K562 (cell line): ENCODE data around the gene SAMM50. TPM values are rescaled to one million over a fixed set of nuclear protein-coding genes. Genes with fewer than 3 reads are reported as not detected.

Source experiments
- ATAC-seq: fragments of 200-7000 bp; cut with Tn5 transposase; 3 replicates; pipeline ENCODE4 v1.9.1; 2020; ENCODE audit warnings: moderate library complexity
- BruUV-seq: library from RNA; stranded (reverse); fragments of 400-500 nt; replicated peaks from 2 replicates; lab custom pipeline; 2021; lab: Mats Ljungman, UMichigan
- CTCF ChIA-PET: fragments of 300-600 bp; formaldehyde crosslinking; extraction: SDS; loops from one replicate; lab custom pipeline; 2021; ENCODE audit warnings: low intra/inter-chr PET ratio; lab: Yijun Ruan, JAX
- POLR2A ChIA-PET: fragments of 300-600, 350-650 bp; sonication (Branson Sonifier 250); formaldehyde crosslinking; extraction: SDS; loops from one replicate; lab custom pipeline; 2021; ENCODE audit warnings: antibody characterized with exemption, inconsistent platforms; lab: Yijun Ruan, JAX
- DNase-seq, 4 experiments: peaks; one replicate each; pipeline versions ENCODE4 v3.0.0 to v3.0.0-alpha.2; 2011 to 2018; ENCODE audit warnings: low spot score in 3 of 4, mixed read lengths in 3 of 4; ENCODE audit errors: extremely low read depth in 1 of 4
- FAIRE-seq: peaks from 2 replicates; lab custom pipeline; 2011; peaks lifted over from hg19 to GRCh38; lab: Jason Lieb, UNC
- H2AFZ ChIP-seq: 2 replicates; pipeline ENCODE4 v1.6.0; 2011; ENCODE audit warnings: low read depth, low read length, control low read depth, inconsistent platforms
- H3K27ac ChIP-seq: fragments of 200-600 bp; 3 replicates; pipeline ENCODE4 v1.8.0; 2011; ENCODE audit warnings: low read depth, mild to moderate bottlenecking, control low read depth, inconsistent platforms, low read length, moderate library complexity, mixed read lengths; ENCODE audit errors: extremely low read depth
- H3K27me3 ChIP-seq, 2 experiments: fragments of 300-600 bp in 1 of 2; 2 replicates in 1 of 2; 3 replicates in 1 of 2; pipeline versions ENCODE4 v1.6.0 to v1.8.0; 2011; ENCODE audit warnings: inconsistent platforms in 2 of 2, low read length in 2 of 2, mild to moderate bottlenecking in 1 of 2, mixed read lengths in 1 of 2, moderate library complexity in 1 of 2; ENCODE audit not compliant: control insufficient read depth in 2 of 2, insufficient read depth in 2 of 2
- H3K36me3 ChIP-seq: fragments of 300-600 bp; 3 replicates; pipeline ENCODE4 v1.8.0; 2011; ENCODE audit warnings: mild to moderate bottlenecking, low read length, inconsistent platforms; ENCODE audit not compliant: control insufficient read depth, insufficient read depth
- H3K4me1 ChIP-seq, 2 experiments: fragments of 200-600 bp in 1 of 2; replicated peaks in 1 of 2; 2 replicates in 1 of 2; 3 replicates in 1 of 2; pipeline versions ENCODE4 v1.5.1 to v1.8.0; 2011; ENCODE audit warnings: inconsistent platforms in 2 of 2, low read length in 2 of 2, mild to moderate bottlenecking in 1 of 2, mixed read lengths in 1 of 2, moderate library complexity in 1 of 2; ENCODE audit not compliant: control insufficient read depth in 2 of 2, insufficient read depth in 2 of 2
- H3K4me2 ChIP-seq: 2 replicates; pipeline ENCODE4 v1.6.1; 2011; ENCODE audit warnings: low read length, control low read depth, inconsistent platforms, mixed read lengths; ENCODE audit not compliant: insufficient read depth
- H3K4me3 ChIP-seq: fragments of 200-600 bp; sonication (generic), shearing (Covaris generic); 2 replicates; pipeline ENCODE4 v1.5.1; 2016; ENCODE audit warnings: control low read depth, inconsistent platforms
- H3K79me2 ChIP-seq: fragments of 200-600 bp; 3 replicates; pipeline ENCODE4 v1.8.0; 2011; ENCODE audit warnings: low read length, inconsistent platforms; ENCODE audit not compliant: control insufficient read depth, insufficient read depth
- H3K9ac ChIP-seq, 2 experiments: 2 replicates each; pipeline versions ENCODE4 v1.6.0 to v1.6.1; 2011; ENCODE audit warnings: low read depth in 2 of 2, low read length in 2 of 2, control low read depth in 1 of 2, inconsistent platforms in 1 of 2, mild to moderate bottlenecking in 1 of 2, mixed read lengths in 1 of 2; ENCODE audit not compliant: insufficient read depth in 1 of 2
- H3K9me1 ChIP-seq: one replicate; pipeline ENCODE4 v1.6.0; 2011; ENCODE audit warnings: inconsistent platforms, mild to moderate bottlenecking, low read length, moderate library complexity; ENCODE audit not compliant: control insufficient read depth, insufficient read depth
- H3K9me3 ChIP-seq: replicated peaks from 2 replicates; pipeline ENCODE4 v1.5.1; 2011; ENCODE audit warnings: low read depth, low read length, inconsistent platforms; ENCODE audit not compliant: control insufficient read depth, insufficient read depth
- H4K20me1 ChIP-seq: replicated peaks from 2 replicates; pipeline ENCODE4 v1.6.1; 2011; ENCODE audit warnings: low read length, inconsistent platforms, mixed read lengths; ENCODE audit not compliant: control insufficient read depth, insufficient read depth
- CHCHD3 ChIP-seq: fragments of 250-450 bp; sonication (Bioruptor Pico); IDR thresholded peaks from 2 replicates; pipeline ENCODE4 v2.1.2; 2022; ENCODE audit warnings: mild to moderate bottlenecking
- CREB3L1 ChIP-seq: fragments of 450-650 bp; IDR thresholded peaks from 2 replicates; pipeline ENCODE4 v1.6.1; 2014; ENCODE audit warnings: low read depth, mild to moderate bottlenecking, moderate library complexity, borderline replicate concordance
- E2F5 ChIP-seq: sonication (generic); formaldehyde crosslinking; IDR thresholded peaks from 2 replicates; pipeline ENCODE4 v1.8.0; 2022; ENCODE audit warnings: mild to moderate bottlenecking, missing genetic modification reagents
- PHF8 ChIP-seq: fragments of 200-600 bp; sonication (generic); IDR thresholded peaks from 2 replicates; pipeline ENCODE4 v1.6.1; 2012; ENCODE audit warnings: mixed run types, mild to moderate bottlenecking, inconsistent platforms, low read length, moderate library complexity, borderline replicate concordance
- PKNOX1 ChIP-seq: fragments of 450-650 bp; IDR thresholded peaks from 2 replicates; pipeline ENCODE4 v1.6.1; 2016
- SIN3B ChIP-seq: fragments of 450-650 bp; IDR thresholded peaks from 2 replicates; pipeline ENCODE4 v1.6.1; 2017; ENCODE audit warnings: low read depth, mild to moderate bottlenecking, moderate library complexity
- TCF7 ChIP-seq: sonication (generic); IDR thresholded peaks from 2 replicates; pipeline ENCODE4 v1.6.1; 2016; ENCODE audit warnings: antibody characterized with exemption, borderline replicate concordance
- ZNF395 ChIP-seq: fragments of 200-800 bp; sonication (Bioruptor generic); IDR thresholded peaks from 2 replicates; pipeline ENCODE4 v1.6.1; 2017; ENCODE audit warnings: missing genetic modification characterization, missing compliant biosample characterization
- ZNF449 ChIP-seq: fragments of 250-450 bp; sonication (Bioruptor Pico); IDR thresholded peaks from 2 replicates; pipeline ENCODE4 v1.8.0; 2022; ENCODE audit warnings: moderate library complexity, mild to moderate bottlenecking, inconsistent platforms
- WGBS: fragments of 100-300 bp; shearing (Covaris generic); methylation state at CpG from one replicate; pipeline ENCODE4 v1.1.6; 2016; ENCODE audit warnings: low coverage, mixed read lengths; ENCODE audit not compliant: insufficient coverage; ENCODE audit errors: missing lambda C conversion rate; 5-methylcytosine and 5-hydroxymethylcytosine counted together
- in situ Hi-C: fragments of 300-500 bp; cut with MboI; formaldehyde crosslinking; loops from 4 replicates; pipeline ENCODE4 v1.15.0; 2018; ENCODE audit warnings: inconsistent platforms, mixed read lengths
- intact Hi-C: fragments of 100-400 bp; cut with micrococcal nuclease; formaldehyde crosslinking; loops from 2 replicates; pipeline ENCODE4 v1.14.2; 2022
- polyA plus RNA-seq, 8 experiments: library from polyadenylated mRNA; depleted of rRNA in 4 of 8; stranded (reverse) in 5 of 8; unstranded in 3 of 8; fragments of >200 nt; fragmentation: Nextera tagmentation in 2 of 8; fragmentation: Illumina TruSeq in 1 of 8; extraction: Ambion mirVana in 2 of 8; extraction: Trizol in 1 of 8; gene quantifications; 2 replicates each; pipeline versions ENCODE4 v1.2.1 to v1.2.3, GENCODE V29; 2011 to 2014; ENCODE audit warnings: inconsistent platforms in 1 of 8, missing spikeins in 1 of 8
- total RNA-seq, 7 experiments: library from RNA; depleted of rRNA in 6 of 7; stranded (reverse); fragments of >200 nt in 6 of 7; fragmentation: Illumina TruSeq in 2 of 7; extraction: Trizol in 2 of 7; gene quantifications; 2 replicates each; pipeline versions ENCODE4 v1.2.1 to v1.2.3, GENCODE V29; 2011 to 2021; ENCODE audit warnings: low replicate concordance in 1 of 7

SAMM50 gene
- total and polyA plus RNA-seq, 9 of the 15 experiments (the other 6 are each of a cell fraction or from before 2014, with no cell fraction given), result 14.6 to 49.3 (median 38.1) TPM

GRCh38 chr22:44025171-44026065, 70.2 kb downstream of the SAMM50 start (continued):
- no peak for TF ChIP-seq E2F5 (CRISPR knock-in tag)
- no peak for TF ChIP-seq TCF7
- TF ChIP-seq PKNOX1, result peak; percentile 88

- Histone ChIP-seq H3K9me3 (no peaks in the 10 kb centered on the region), H3K9ac (peak overlapping the region; percentile 74 to 98), H3K36me3 (0 out of 3 replicates have a peak, but pooled peaks cover 4% of the 10 kb centered on the region), H3K4me2 (peak overlapping the region; percentile 89), H3K27ac (peak overlapping the region; percentile 87), H3K4me1 (peaks cover 34 to 58% of the 10 kb centered on the region in 2 experiments), H3K4me3 (peak overlapping the region; percentile 69), H3K27me3 (no peaks in the 10 kb centered on the region), H4K20me1 (no peaks in the 10 kb centered on the region), H2AFZ (peak overlapping the region; percentile 43; the same call in 1 of the 2 replicates), H3K9me1 (peaks cover 6% of the 10 kb centered on the region), H3K79me2 (peaks cover 91% of the 10 kb centered on the region)
- ATAC-seq (no peak), DNase-seq (no peak), FAIRE-seq (no peak)
- POLR2A ChIA-PET, result interaction anchor here (0.6 to 3.1 kb wide), 5 partner anchors 10 to 1412 kb away, joined by 4 to 13 read pairs (median 5); no protein-coding TSS in a partner anchor
- in situ Hi-C loops (no loop called here), intact Hi-C loops (no loop called here)
- 28% methylated on average over 11 of the region's 17 CpGs for WGBS
- CTCF ChIA-PET, result no interaction called here
- no TSS peak for BruUV-seq
- peak; percentile 23; the same call in 1 of the 2 replicates for TF ChIP-seq PHF8
- no peak for TF ChIP-seq CREB3L1
- no peak for TF ChIP-seq SIN3B
- no peak for TF ChIP-seq CHCHD3
- 0 out of 2 replicates have a peak, but pooled peaks have one; percentile 19 for TF ChIP-seq ZNF395 (CRISPR knock-in tag)
- TF ChIP-seq ZNF449 (CRISPR knock-in tag), result no peak
These were observed 70.9 kb downstream of the SAMM50 start for GRCh38 chr22:44026066-44026629.
